Ovary (tissue), 10 donors: ENCODE measurements around the gene SPAG5. TPM values are rescaled to one million over a fixed set of nuclear protein-coding genes. Genes with fewer than 3 reads are reported as not detected.

Source experiments
- DNase-seq, 5 donors: peaks; one replicate each; pipeline ENCODE4 v3.0.0-alpha.2; 2019 to 2020
- H3K27ac ChIP-seq, 2 donors: fragments of 200-600 bp; one replicate each; pipeline versions ENCODE4 v1.5.1 to v1.8.0; 2019 to 2022
- H3K27me3 ChIP-seq: fragments of 200-600 bp; one replicate; pipeline ENCODE4 v1.8.0; 2022
- H3K36me3 ChIP-seq: fragments of 200-600 bp; sonication (generic); one replicate; pipeline ENCODE4 v1.5.1; 2019
- H3K4me1 ChIP-seq: one replicate; pipeline ENCODE4 v1.8.1; 2013; ENCODE audit warnings: mild to moderate bottlenecking, moderate library complexity; ENCODE audit not compliant: insufficient read depth
- H3K4me3 ChIP-seq: fragments of 200-600 bp; sonication (generic); one replicate; pipeline ENCODE4 v1.5.1; 2017
- H3K9me3 ChIP-seq, 2 donors: fragments of 200-600 bp in 1 of 2; sonication (generic) in 1 of 2; one replicate each; pipeline versions ENCODE4 v1.5.1 to v1.8.1; 2013 to 2019; ENCODE audit warnings: mild to moderate bottlenecking in 1 of 2, moderate library complexity in 1 of 2
- CTCF ChIP-seq, 3 donors: fragments of 450-650 bp in 2 of 3; fragments of 200-600 bp in 1 of 3; IDR thresholded peaks; one replicate each; pipeline versions ENCODE4 v1.5.1 to v1.8.0; 2016 to 2022; ENCODE audit warnings: antibody characterized with exemption in 3 of 3, mild to moderate bottlenecking in 1 of 3
- EP300 ChIP-seq: sonication (generic); formaldehyde crosslinking; IDR thresholded peaks from one replicate; pipeline ENCODE4 v1.6.1; 2017; ENCODE audit warnings: antibody characterized with exemption
- POLR2A ChIP-seq: fragments of 450-650 bp; IDR thresholded peaks from one replicate; pipeline ENCODE4 v1.6.1; 2017; ENCODE audit warnings: antibody characterized with exemption, mild to moderate bottlenecking, moderate library complexity
- WGBS, 3 donors: extraction: QIAGEN DNeasy Blood & Tissue Kit in 1 of 3; methylation state at CpG; one replicate each; pipeline versions ENCODE4 v1.1.5 to v1.1.7; 2013 to 2017; 5-methylcytosine and 5-hydroxymethylcytosine counted together
- intact Hi-C, 4 donors: fragments of 100-400 bp; cut with DNase I; formaldehyde crosslinking; loops; one replicate each; pipeline versions ENCODE4 v1.11.0 to v1.15.1; 2022 to 2023
- long read RNA-seq, 3 donors: library from polyadenylated mRNA in 2 of 3; unstranded in 2 of 3; transcript quantifications; one replicate each; pipeline ENCODE4 v2.0.0 and lab custom pipeline, GENCODE V29; 2021 to 2026
- polyA plus RNA-seq, 2 donors: library from polyadenylated mRNA; stranded (reverse); fragments of 200-250 nt in 1 of 2; fragments of 350-450 nt in 1 of 2; fragmentation: Illumina TruSeq in 1 of 2; extraction: RNeasy Lipid Tissue Mini Kit (QIAGEN cat#74804) in 1 of 2; gene quantifications; one replicate each; pipeline ENCODE4 v1.2.3, GENCODE V29; 2013 to 2014
- total RNA-seq, 7 donors: library from RNA; depleted of rRNA in 2 of 7; stranded (reverse); fragments of >200 nt in 2 of 7; fragmentation: NEBNext Ultra II Directional in 3 of 7; extraction: Animal tissue kit (Norgen Biotek cat#: 25700) in 3 of 7; gene quantifications; one replicate each; pipeline versions ENCODE4 v1.1.0 to v1.2.4, GENCODE V29; 2016 to 2023
- donor health status: DM: no; HTN: no; CAD: no; lungs with moderate emphysema.
- donor health status: DM: no; HTN: no; CAD: no.
- donor health status: Bipolar disorder and iron deficiency.
- donor health status: DM: yes; HTN: yes; CAD: no.
- donor health status: DM: no; HTN: no; CAD: no.
- donor health status: DM: yes; HTN: yes; CAD: no.

The SPAG5 gene, protein sequence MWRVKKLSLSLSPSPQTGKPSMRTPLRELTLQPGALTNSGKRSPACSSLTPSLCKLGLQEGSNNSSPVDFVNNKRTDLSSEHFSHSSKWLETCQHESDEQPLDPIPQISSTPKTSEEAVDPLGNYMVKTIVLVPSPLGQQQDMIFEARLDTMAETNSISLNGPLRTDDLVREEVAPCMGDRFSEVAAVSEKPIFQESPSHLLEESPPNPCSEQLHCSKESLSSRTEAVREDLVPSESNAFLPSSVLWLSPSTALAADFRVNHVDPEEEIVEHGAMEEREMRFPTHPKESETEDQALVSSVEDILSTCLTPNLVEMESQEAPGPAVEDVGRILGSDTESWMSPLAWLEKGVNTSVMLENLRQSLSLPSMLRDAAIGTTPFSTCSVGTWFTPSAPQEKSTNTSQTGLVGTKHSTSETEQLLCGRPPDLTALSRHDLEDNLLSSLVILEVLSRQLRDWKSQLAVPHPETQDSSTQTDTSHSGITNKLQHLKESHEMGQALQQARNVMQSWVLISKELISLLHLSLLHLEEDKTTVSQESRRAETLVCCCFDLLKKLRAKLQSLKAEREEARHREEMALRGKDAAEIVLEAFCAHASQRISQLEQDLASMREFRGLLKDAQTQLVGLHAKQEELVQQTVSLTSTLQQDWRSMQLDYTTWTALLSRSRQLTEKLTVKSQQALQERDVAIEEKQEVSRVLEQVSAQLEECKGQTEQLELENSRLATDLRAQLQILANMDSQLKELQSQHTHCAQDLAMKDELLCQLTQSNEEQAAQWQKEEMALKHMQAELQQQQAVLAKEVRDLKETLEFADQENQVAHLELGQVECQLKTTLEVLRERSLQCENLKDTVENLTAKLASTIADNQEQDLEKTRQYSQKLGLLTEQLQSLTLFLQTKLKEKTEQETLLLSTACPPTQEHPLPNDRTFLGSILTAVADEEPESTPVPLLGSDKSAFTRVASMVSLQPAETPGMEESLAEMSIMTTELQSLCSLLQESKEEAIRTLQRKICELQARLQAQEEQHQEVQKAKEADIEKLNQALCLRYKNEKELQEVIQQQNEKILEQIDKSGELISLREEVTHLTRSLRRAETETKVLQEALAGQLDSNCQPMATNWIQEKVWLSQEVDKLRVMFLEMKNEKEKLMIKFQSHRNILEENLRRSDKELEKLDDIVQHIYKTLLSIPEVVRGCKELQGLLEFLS
- total RNA-seq (1 to 10 TPM; 2.1 to 5.0 (median 3.3) TPM), polyA plus RNA-seq (1 to 10 TPM; 2.9 to 3.8 TPM)
- long read RNA-seq, donor 1: 0 reads
- long read RNA-seq, donor 2, full-length matches to known transcripts: 9 of 21 reads
- long read RNA-seq, donor 2, partial matches to known transcripts: 12 of 21 reads
- long read RNA-seq, donor 2, other reads (novel, unspliced or antisense): 0 of 21 reads
- long read RNA-seq, donor 3, full-length matches to known transcripts: 1 of 2 reads
- long read RNA-seq, donor 3, partial matches to known transcripts: 1 of 2 reads
- long read RNA-seq, donor 3, other reads (novel, unspliced or antisense): 0 of 2 reads

DNA sequence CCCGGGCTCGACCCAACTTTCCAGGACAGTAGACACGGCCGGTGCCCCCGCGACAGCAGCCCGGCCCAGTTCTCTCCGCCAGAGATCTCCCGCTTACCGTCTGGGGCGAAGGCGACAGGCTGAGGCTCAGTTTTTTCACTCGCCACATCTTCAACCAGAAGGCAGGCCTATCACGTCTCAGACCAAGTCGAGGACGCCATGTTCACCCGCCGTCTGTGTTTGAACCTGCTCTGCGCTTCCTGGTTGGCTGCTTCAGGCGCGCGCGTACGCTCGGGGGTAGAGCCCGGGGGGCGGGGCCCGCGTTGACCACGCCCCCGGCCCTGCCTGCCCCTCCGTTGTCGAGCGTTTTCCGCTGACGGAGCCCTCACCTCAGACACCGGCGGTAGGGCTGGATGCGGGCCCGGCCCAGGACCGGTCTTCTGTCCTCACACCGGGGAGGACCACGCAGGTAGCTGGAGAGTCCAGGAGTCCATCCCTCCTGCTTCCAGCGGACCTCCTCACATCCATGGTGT, at the start of gene SPAG5:
TSS of gene SPAG5 (minus strand) at position 227 of the 512 bp plus-strand sequence. CDS start at position 148, 79 bp downstream.
- WGBS, 3 donors: 0 to 1% (median 0%) methylated on average over 43 to 44 of the region's 44 CpGs
- H3K4me3 ChIP-seq: peak within 1 kb of the TSS; percentile 47
- H3K36me3 ChIP-seq: no peaks in the 10 kb centered on the region
- H3K9me3 ChIP-seq: no peaks in the 10 kb centered on the region
- peak; percentile 95 for TF ChIP-seq POLR2A
- no peak for TF ChIP-seq EP300
- no peaks in the 10 kb centered on the region for H3K27me3 ChIP-seq
- intact Hi-C loops: no loop called here
- peak; percentile 90 to 95 (median 94) for DNase-seq
- H3K27ac ChIP-seq: peak within 1 kb of the TSS; percentile 81 to 92
- peaks cover 2% of the 10 kb centered on the region for H3K4me1 ChIP-seq

DNA sequence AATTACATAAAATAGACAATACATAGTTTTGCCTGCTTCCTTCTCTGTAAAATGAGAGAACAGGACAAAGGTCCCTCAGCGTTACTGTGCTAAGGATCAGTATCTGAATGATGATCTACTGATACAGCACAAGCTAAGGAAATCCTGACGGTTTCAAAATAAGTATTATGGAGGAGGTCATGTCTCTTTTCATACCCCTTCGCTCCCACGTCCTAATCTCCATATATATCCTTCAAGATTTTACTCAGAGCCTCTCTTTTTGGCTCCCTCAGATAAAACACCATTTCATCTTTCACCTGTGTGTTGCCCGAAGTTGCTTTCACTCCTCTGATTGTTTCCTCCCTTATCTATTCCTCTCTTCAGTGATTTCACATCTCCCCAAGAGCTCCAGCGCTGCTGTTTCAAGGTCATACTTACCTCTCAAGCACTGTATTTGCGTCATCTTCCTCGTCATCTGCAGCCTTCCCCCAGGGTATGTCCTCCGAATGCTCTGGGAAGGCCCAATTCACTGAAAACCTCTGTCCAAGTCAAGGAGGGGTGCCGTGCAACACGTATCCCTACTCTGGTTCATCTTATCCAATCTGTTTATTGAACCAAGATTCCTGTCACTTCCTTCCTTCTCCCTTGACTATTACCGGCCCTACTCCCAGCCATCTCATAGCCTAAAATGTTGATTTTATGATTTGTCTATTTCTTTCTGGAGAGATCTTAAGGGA, 47.4 kb upstream of the SPAG5 start:
- intact Hi-C loops: no loop called here
- H3K36me3 ChIP-seq: no peaks in the 10 kb centered on the region

DNA sequence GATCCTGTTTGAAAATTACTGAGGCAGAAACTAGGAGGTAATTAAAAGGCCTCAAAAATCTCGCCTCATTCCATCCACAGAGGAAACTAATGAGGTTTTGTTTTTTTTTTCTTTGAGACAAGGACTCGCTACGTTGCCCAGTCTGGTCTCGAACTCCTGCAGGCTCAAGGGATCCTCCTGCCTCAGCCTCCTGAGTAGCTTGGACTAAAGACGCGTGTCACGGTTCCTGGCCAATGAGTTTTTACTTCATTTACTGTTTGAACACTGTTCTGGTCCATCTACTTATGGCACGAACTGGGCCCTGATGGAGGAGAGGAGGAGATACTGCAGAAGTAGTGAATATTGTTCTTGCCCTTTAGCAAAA, 46.7 kb upstream of the SPAG5 start:
- TF ChIP-seq POLR2A (no peak), CTCF (IDR thresholded peaks at IDR 0.05) (peak in 1 of 3 donors; percentile 10), EP300 (no peak)
- Histone ChIP-seq H3K9me3 (no peaks in the 10 kb centered on the region), H3K36me3 (no peaks in the 10 kb centered on the region), H3K4me1 (peaks cover 1% of the 10 kb centered on the region), H3K4me3 (peak overlapping the region; percentile 92), H3K27ac (peak overlapping the region; percentile 45 to 95), H3K27me3 (no peaks in the 10 kb centered on the region)
- WGBS, 3 donors: 12 to 14% (median 13%) methylated on average over 8 of the region's 8 CpGs
- intact Hi-C loops: no loop called here
- no peak for DNase-seq

More for the DNA sequence above, 47.4 kb upstream of the SPAG5 start:
- peak; percentile 58 to 72 (median 64) for DNase-seq
- WGBS, 3 donors: 22 to 48% (median 31%) methylated on average over 12 of the region's 12 CpGs
- H3K27me3 ChIP-seq: no peaks in the 10 kb centered on the region
- peak overlapping the region; percentile 45 to 95 for H3K27ac ChIP-seq
- H3K9me3 ChIP-seq: no peaks in the 10 kb centered on the region
- no peak for TF ChIP-seq CTCF (IDR thresholded peaks at IDR 0.05)
- TF ChIP-seq POLR2A: peak; percentile 41
- no peak for TF ChIP-seq EP300
- peaks cover 1% of the 10 kb centered on the region for H3K4me1 ChIP-seq
- no peak overlapping the region for H3K4me3 ChIP-seq
